Body of pancreas (tissue), 4 donors: Measurements from ENCODE around the gene DNAJB2. TPM values are rescaled to one million over a fixed set of nuclear protein-coding genes. Genes with fewer than 3 reads are reported as not detected.
A peak's percentile ranks its signal among the peaks of the same experiment; 100 is the strongest.

Experiments
- ATAC-seq: fragments of 150-250 bp; one replicate; pipeline ENCODE4 v1.9.1; 2016
- DNase-seq, 4 donors: peaks; one replicate each; pipeline ENCODE4 v3.0.0-alpha.2; 2019
- H3K27ac ChIP-seq, 4 donors: fragments of 200-600 bp; sonication (generic); 1 replicate in 3 of 4; 2 replicates in 1 of 4; pipeline versions ENCODE4 v1.5.1 to v1.6.1; 2016 to 2019; ENCODE audit warnings: mild to moderate bottlenecking in 1 of 4, mixed read lengths in 1 of 4, moderate library complexity in 1 of 4
- H3K27me3 ChIP-seq, 2 donors: fragments of 200-600 bp; sonication (generic); one replicate each; pipeline ENCODE4 v1.6.0; 2016; ENCODE audit warnings: mild to moderate bottlenecking in 1 of 2
- H3K36me3 ChIP-seq, 2 donors: fragments of 200-600 bp; sonication (generic); replicated peaks in 1 of 2; 2 replicates each; pipeline ENCODE4 v1.5.1; 2016; ENCODE audit warnings: low read depth in 2 of 2; ENCODE audit not compliant: insufficient read depth in 1 of 2
- H3K4me1 ChIP-seq: fragments of 200-600 bp; sonication (generic); one replicate; pipeline ENCODE4 v1.6.0; 2016
- H3K4me3 ChIP-seq, 2 donors: fragments of 200-600 bp; sonication (generic); 1 replicate in 1 of 2; 2 replicates in 1 of 2; pipeline ENCODE4 v1.5.1; 2016 to 2019
- H3K9me3 ChIP-seq, 3 donors: fragments of 200-600 bp; sonication (generic); 1 replicate in 2 of 3; 2 replicates in 1 of 3; pipeline ENCODE4 v1.5.1; 2016
- CTCF ChIP-seq, 7 experiments: fragments of 450-650 bp in 4 of 7; fragments of 200-600 bp in 3 of 7; sonication (generic) in 3 of 7; IDR thresholded peaks; one replicate each; pipeline ENCODE4 v1.5.1; 2016 to 2019; ENCODE audit warnings: antibody characterized with exemption in 7 of 7
- POLR2A ChIP-seq, 3 donors: fragments of 450-650 bp; IDR thresholded peaks; one replicate each; pipeline ENCODE4 v1.6.1; 2016; ENCODE audit warnings: antibody characterized with exemption in 3 of 3, mild to moderate bottlenecking in 2 of 3
- WGBS, 2 donors: methylation state at CpG; one replicate each; pipeline ENCODE4 v1.1.5; 2017; 5-methylcytosine and 5-hydroxymethylcytosine counted together
- intact Hi-C: fragments of 100-400 bp; cut with DNase I; formaldehyde crosslinking; loops from one replicate; pipeline ENCODE4 v1.15.1; 2023
- total RNA-seq, 2 donors: library from RNA; depleted of rRNA; stranded (reverse); fragments of >200 nt; gene quantifications; one replicate each; pipeline ENCODE4 v1.1.0, GENCODE V29; 2016

Gene DNAJB2
- total RNA-seq, 2 donors from 2014 or later: 60.3 to 68.0 TPM

DNA sequence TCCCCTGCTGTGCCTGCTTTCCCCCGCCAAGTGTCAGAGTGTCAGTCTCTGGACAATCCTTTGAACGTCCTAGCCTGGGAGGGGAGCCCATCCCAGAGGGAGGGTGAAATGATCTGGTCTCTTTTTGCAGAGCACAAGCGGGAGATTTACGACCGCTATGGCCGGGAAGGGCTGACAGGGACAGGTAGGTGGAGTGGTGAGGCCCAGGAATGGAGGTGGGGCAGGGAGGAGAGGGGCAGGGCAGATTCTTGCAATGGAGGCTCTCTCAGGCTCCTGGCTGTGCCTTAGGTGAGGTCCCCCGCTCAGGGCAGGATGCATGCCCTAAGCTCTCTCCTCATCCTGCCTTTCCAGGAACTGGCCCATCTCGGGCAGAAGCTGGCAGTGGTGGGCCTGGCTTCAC lies 2.4 kb downstream of the DNAJB2 start:
- Histone ChIP-seq H3K4me3 (no peak overlapping the region), H3K27ac (no peak overlapping the region), H3K27me3 (no peaks in the 10 kb centered on the region), H3K9me3 (no peaks in the 10 kb centered on the region), H3K4me1 (peaks cover 36% of the 10 kb centered on the region), H3K36me3 (peaks cover 0 to 21% of the 10 kb centered on the region in 2 donors)
- 87 to 95% methylated on average over 6 to 8 of the region's 8 CpGs for WGBS, 2 donors
- ATAC-seq: no peak
- no peak for TF ChIP-seq POLR2A (IDR thresholded peaks at IDR 0.05)
- TF ChIP-seq CTCF (IDR thresholded peaks at IDR 0.05): no peak
- DNase-seq: no peak
- intact Hi-C loops: no loop called here

GRCh38 chr2:219282375-219282774 lies 3.2 kb downstream of the DNAJB2 start:
- 83 to 86% methylated on average over 5 of the region's 5 CpGs for WGBS, 2 donors
- Histone ChIP-seq H3K27me3 (no peaks in the 10 kb centered on the region), H3K36me3 (peaks cover 0 to 21% of the 10 kb centered on the region in 2 donors), H3K4me1 (peaks cover 35% of the 10 kb centered on the region), H3K9me3 (no peaks in the 10 kb centered on the region), H3K4me3 (no peak overlapping the region), H3K27ac (no peak overlapping the region)
- intact Hi-C loops: no loop called here
- DNase-seq (no peak), ATAC-seq (no peak)
- TF ChIP-seq CTCF (IDR thresholded peaks at IDR 0.05) (no peak), POLR2A (IDR thresholded peaks at IDR 0.05) (no peak)

- H3K9me3 ChIP-seq: no peaks in the 10 kb centered on the region
- no peak overlapping the region for H3K4me3 ChIP-seq
- DNase-seq (no peak), ATAC-seq (no peak)
- peaks cover 0 to 21% of the 10 kb centered on the region in 2 donors for H3K36me3 ChIP-seq
- H3K27ac ChIP-seq: no peak overlapping the region
- H3K27me3 ChIP-seq: no peaks in the 10 kb centered on the region
- TF ChIP-seq CTCF (IDR thresholded peaks at IDR 0.05): no peak
- no peak for TF ChIP-seq POLR2A (IDR thresholded peaks at IDR 0.05)
- intact Hi-C loops: no loop called here
- 92% methylated on average over 16 to 17 of the region's 17 CpGs for WGBS, 2 donors
- peaks cover 28% of the 10 kb centered on the region for H3K4me1 ChIP-seq
Observed at GRCh38 chr2:219282943-219283581, 3.9 kb downstream of the DNAJB2 start.

GRCh38 chr2:219284501-219285372 lies 5.6 kb downstream of the DNAJB2 start:
- no peaks in the 10 kb centered on the region for H3K9me3 ChIP-seq
- H3K4me1 ChIP-seq: peaks cover 19% of the 10 kb centered on the region
- no peak for DNase-seq
- 85 to 89% methylated on average over 12 to 16 of the region's 16 CpGs for WGBS, 2 donors
- intact Hi-C loops: loop anchor here (5.0 kb wide), 1 partner anchor 112 kb away; the partner anchor contains the start of gene SLC23A3
- H3K27ac ChIP-seq: peak overlapping the region in 1 of 4 donors; percentile 2
- no peak for ATAC-seq
- H3K27me3 ChIP-seq: no peaks in the 10 kb centered on the region
- TF ChIP-seq CTCF (IDR thresholded peaks at IDR 0.05) (no peak), POLR2A (IDR thresholded peaks at IDR 0.05) (no peak)
- no peak overlapping the region for H3K4me3 ChIP-seq
- H3K36me3 ChIP-seq: peaks cover 0 to 21% of the 10 kb centered on the region in 2 donors
